HG03039 (cell line): ENCODE data around the gene EEF1AKMT2.
"Not testable (repeated sequence)": the region's sequence is repeated elsewhere in the genome, so short reads cannot be mapped to it uniquely, and the experiment has no call there.

Experiments used
- ATAC-seq: cut with Tn5 transposase; IDR thresholded peaks from one replicate; pipeline ENCODE4 v1.9.1; 2021; ENCODE audit warnings: mild to moderate bottlenecking, moderate library complexity; ENCODE audit not compliant: unreplicated experiment

Gene EEF1AKMT2

DNA sequence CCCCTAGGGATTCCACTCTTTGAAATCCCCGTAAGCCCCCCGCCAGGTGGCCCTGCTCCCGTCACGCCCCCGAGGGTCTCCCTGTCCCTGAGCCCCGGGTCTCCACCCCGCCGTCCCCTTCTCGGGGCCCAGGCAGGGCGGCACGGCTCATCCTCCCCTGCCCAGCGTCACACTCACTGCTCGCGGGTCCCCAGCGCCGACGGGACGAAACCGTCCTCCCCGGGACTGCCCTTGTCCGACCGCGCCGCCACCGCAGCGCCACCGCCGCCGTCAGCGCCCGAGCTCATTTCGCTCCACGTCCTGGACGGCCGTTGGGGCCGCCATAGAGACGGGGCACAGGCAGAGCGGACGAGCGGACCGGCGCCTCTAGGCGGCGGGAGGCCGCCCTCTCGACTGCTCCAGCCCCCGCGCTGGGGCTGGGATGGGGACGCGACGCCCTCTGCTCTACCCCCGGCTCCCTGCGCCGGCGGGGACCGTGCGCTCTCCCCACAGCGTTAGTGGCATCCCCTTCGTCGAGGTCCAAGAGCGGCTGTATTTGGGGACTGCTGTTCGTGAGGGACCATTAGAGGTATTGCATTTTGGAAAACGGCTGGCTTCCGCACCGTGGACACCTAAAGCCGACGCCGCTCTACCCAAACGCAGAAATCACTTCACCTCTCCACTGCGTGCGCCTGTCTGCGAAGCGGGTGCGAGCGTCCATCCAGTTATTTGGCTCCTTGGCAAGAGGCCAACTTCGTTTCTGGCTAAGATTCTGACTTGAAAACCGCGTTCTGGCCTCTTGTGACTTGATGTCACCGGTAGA lies at the start of gene EEF1AKMT2:
EEF1AKMT2 (minus strand) TSS at position 341 of the 802 bp plus-strand sequence; CDS start at position 287, 54 bp downstream.
- peak; percentile 87 for ATAC-seq

GRCh38 chr10:124837687-124838086 lies 46.0 kb upstream of the EEF1AKMT2 start:
- no peak for ATAC-seq

- ATAC-seq, result no peak
Measured at GRCh38 chr10:124831116-124831515, 39.4 kb upstream of the EEF1AKMT2 start.

DNA sequence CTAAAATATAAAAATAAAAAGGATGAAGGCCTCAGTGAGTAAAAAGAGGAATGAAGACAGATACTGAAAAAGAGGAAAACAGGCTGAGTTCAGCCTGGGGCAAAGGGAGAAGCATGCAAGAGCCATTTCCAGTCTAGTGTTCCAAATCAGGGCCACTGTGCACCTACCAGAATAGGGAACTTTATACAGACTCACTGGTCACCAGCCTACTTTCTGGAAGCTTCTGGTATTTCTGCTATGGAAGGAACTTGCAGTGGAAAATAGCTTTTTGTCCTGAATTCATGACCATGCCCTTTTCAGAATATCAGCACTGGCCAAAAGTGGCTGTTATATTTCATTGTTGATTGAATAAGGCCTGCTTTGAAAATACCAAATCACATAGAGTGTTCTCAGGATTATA lies 38.8 kb upstream of the EEF1AKMT2 start:
- ATAC-seq, result no peak

GRCh38 chr10:124829447-124830115 lies 37.9 kb upstream of the EEF1AKMT2 start:
- ATAC-seq, result no peak

DNA sequence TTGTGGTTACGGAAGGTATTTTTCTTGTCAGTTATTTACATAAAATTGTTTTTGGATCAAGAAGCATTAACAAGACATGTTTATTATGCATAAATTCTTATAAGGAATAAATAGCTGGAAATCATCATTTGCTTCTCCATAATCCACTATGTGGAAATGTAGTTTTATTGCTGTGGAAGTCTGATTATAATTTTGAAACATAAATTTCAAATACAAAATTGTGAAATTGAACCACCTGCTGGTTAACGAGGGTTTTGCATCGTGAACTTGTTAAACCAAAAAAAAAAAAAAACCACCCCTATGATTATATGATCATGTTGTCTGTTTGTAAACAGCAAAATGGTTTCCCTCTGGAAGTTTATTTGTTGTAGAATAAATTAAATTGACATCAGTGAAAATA lies 35.8 kb upstream of the EEF1AKMT2 start:
- ATAC-seq, result no peak

DNA sequence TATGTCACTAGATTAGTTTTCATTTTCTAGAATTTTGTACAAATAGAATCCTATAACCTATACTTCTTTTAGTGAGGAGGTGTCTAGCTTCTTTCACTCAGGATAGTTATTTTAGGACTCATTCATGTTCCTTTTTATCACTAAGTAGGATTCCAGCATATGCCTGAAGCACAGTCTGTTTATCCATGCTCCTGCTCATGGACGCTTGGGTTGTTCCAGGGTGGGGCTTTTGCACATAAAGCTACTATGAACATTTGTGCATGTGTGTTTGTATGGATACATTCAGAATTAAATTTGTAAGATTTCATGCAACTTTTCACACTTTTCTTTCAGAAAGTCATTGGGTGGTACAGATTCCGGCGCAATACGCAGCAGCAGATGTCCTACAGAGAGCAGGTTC lies 34.6 kb upstream of the EEF1AKMT2 start:
- ATAC-seq, result no peak

GRCh38 chr10:124825702-124826101 lies 34.0 kb upstream of the EEF1AKMT2 start:
- ATAC-seq, result no peak

GRCh38 chr10:124824932-124825331 lies 33.2 kb upstream of the EEF1AKMT2 start:
- ATAC-seq, result not testable (repeated sequence)

DNA sequence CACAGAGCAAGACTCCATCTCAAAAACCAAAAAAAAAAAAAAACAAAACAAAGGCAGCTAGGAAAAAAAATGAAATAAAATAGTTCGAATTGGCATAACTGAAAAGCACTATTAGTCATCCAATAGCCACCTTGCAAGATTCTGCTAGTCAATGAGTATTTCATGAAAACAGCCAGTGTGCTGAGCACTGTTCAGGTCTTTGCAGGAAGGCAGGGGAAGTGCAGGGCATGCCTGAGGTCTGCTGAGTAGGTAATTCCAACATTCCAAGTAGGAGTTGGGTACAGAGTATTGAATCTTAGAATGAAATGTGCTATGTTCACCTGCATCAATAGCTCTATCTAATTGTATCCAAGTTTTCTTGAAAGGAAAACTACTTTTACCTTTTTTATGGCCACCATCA lies 32.8 kb upstream of the EEF1AKMT2 start:
- ATAC-seq, result no peak

DNA sequence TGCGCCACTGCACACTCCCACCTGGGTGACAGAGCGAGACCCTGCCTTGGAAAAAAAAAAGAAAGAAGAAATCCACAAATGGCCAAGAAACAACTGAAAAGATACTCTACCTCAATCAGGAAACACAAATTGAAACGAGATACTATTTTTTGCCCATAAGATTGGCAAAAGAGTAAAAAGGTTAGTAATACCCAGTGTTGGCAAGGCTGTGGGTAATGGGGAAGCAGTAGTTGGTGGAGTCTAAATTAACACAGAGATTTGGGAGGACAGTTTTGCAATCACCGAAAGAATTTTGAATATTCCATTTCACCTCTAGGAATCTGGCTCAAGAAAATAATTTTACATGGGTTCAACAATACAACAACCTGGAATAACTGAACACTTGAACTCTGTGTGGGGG lies 29.8 kb upstream of the EEF1AKMT2 start:
- ATAC-seq, result no peak

DNA sequence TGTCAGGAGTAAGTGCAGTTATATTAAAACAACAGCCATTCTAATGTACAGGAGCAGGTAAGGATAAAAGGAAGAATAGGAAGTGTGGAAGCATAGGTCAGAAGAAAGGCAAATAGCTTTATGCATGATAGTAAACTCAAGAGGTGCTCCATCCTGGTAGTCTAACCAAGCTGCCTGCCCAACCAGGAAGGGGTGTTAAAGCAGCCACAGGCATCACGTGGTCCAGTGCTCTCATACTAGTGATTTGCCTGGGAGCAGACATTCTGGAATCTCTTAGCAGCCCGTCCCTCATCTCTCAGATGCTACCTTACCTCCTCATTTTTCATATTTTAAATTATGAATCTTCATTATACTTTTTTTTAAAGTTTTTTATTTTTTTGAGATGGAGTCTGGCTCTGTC lies 28.4 kb upstream of the EEF1AKMT2 start:
- no peak for ATAC-seq

- ATAC-seq, result peak; percentile 35
Measured at GRCh38 chr10:124802313-124802675, 10.6 kb upstream of the EEF1AKMT2 start.

- ATAC-seq, result no peak
Measured at GRCh38 chr10:124799211-124799610, 7.5 kb upstream of the EEF1AKMT2 start.

DNA sequence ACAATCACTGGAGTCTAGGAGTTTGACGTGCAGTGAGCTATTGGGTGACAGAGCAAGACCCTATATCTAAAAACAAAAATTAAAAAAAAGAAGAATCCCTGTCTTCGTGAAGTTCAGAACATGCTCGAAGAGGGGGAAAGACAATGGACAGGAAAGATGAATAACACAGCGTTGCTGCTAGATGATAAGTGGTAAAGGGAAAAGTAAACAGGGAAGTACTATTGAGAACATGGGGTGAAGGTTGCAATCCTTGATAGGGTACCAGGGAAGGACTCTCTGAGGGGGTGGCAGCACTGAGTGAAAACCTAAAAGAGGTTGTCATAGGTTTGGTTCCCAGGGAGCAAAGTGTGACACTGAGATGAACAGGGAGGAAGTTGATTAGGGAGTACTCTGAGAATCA lies 7.1 kb upstream of the EEF1AKMT2 start:
- no peak for ATAC-seq

- ATAC-seq, result no peak
Measured at GRCh38 chr10:124798364-124798763, 6.7 kb upstream of the EEF1AKMT2 start.

DNA sequence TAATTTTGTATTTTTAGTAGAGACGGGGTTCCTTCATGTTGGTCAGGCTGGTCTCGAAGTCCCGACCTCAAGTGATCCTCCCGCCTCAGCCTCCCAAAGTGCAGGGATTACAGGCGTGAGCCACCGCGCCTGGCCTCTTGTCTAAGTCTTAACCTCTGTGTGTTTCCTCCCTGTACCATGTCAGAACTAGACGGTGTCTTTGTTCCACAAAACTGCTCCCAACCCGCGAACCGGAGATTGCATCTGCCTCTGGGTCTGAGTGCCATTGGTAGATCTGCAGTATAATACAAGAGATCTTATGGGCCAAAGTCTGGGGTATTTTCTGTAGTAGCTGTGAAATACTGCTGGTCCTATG lies 1.3 kb upstream of the EEF1AKMT2 start:
- ATAC-seq, result no peak

GRCh38 chr10:124782900-124783299 lies 8.8 kb downstream of the EEF1AKMT2 start:
- ATAC-seq, result not testable (repeated sequence)

GRCh38 chr10:124768791-124769190 lies 22.9 kb downstream of the EEF1AKMT2 start:
- no peak for ATAC-seq

- no peak for ATAC-seq
Measured at GRCh38 chr10:124765256-124765655, 26.4 kb downstream of the EEF1AKMT2 start.

GRCh38 chr10:124763267-124763666 lies 28.4 kb downstream of the EEF1AKMT2 start:
- ATAC-seq, result no peak

DNA sequence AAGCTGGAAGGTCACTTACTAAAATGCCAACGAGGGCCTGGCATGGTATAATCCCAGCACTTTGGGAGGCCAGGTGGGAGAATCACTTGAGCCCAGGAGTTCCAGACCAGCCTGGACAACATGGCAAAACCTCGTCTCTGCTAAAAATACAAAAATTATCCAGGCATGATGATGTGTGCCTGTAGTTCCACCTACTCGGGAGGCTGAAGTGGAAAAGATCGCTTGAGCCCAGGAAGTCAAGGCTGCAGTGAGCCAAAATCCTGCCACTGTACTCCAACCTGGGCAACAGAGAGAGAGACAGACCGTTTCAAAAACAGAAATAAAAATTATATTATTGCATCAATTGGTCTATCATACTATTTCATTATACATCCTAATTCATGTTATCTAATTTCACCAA lies 29.4 kb downstream of the EEF1AKMT2 start:
- ATAC-seq, result no peak
